Measurements from ENCODE around the gene PCDHGA7. TPM values are rescaled to one million over a fixed set of nuclear protein-coding genes. Genes with fewer than 3 reads are reported as not detected.

The PCDHGA7 gene
- total and polyA plus RNA-seq, 2 donors (not counting 3 experiments of a cell fraction or from before 2014, with no cell fraction given), result 0.84 to 1.8 TPM

- Histone ChIP-seq H3K4me2 (ENCODE audit: insufficient read depth, low read length) (no peak overlapping the region), H3K27me3 (ENCODE audit: control insufficient read depth in 2 of 2, insufficient read depth in 2 of 2, low read length in 2 of 2) (peaks cover 46 to 94% of the 10 kb centered on the region in 2 experiments), H4K20me1 (replicated peaks; ENCODE audit: control insufficient read depth, extremely low read depth, insufficient read depth, low read length) (no peaks in the 10 kb centered on the region), H2AFZ (ENCODE audit: low read depth, low read length) (no peak overlapping the region), H3K4me1 (ENCODE audit: control insufficient read depth, extremely low read depth, insufficient read depth, low read length) (peaks cover 14% of the 10 kb centered on the region), H3K9me1 (replicated peaks; ENCODE audit: control insufficient read depth, extremely low read depth, insufficient read depth, low read length) (no peaks in the 10 kb centered on the region), H3K9ac (replicated peaks; ENCODE audit: extremely low read depth, insufficient read depth, low read length) (no peak overlapping the region), H3K4me3 (replicated peaks in 1 of 3; ENCODE audit: insufficient read depth in 1 of 3, low read depth in 1 of 3, low read length in 3 of 3) (no peak overlapping the region), H3K27ac (ENCODE audit: insufficient read depth, low read depth, low read length) (no peak overlapping the region), H3K79me2 (ENCODE audit: control insufficient read depth, insufficient read depth, low read length) (no peaks in the 10 kb centered on the region), H3K9me3 (replicated peaks; ENCODE audit: control insufficient read depth, insufficient read depth, low read length) (peaks cover 8% of the 10 kb centered on the region), H3K36me3 (ENCODE audit: control insufficient read depth in 2 of 2, extremely low read depth in 1 of 2, insufficient read depth in 2 of 2, low read length in 2 of 2) (no peaks in the 10 kb centered on the region)
- POLR2A ChIA-PET, result no interaction called here
- dilution Hi-C loops (cut with MboI; ENCODE audit: extremely low pct_ligation_motif_present, low sequenced_read_pairs) (no loop called here), intact Hi-C loops (cut with micrococcal nuclease) (loop anchor here (5.0 kb wide), 1 partner anchor 51 kb away; the partner anchor contains the start of genes PCDHGA6 and PCDHGB3)
- no peak for FAIRE-seq
- no peak for DNase-seq (ENCODE audit: low read depth, low spot score)
- BruUV-seq (replicated peaks), result no TSS peak
- no peak for TF ChIP-seq GATA2 (IDR thresholded peaks at IDR 0.05; ENCODE audit: insufficient read depth, insufficient read length, low read depth, low read length)
- no peak for TF ChIP-seq CTCF (IDR thresholded peaks at IDR 0.05; ENCODE audit: extremely low read depth in 1 of 2, insufficient read depth in 1 of 2, low read depth in 1 of 2, low read length in 2 of 2)
- TF ChIP-seq MAX (IDR thresholded peaks at IDR 0.05; ENCODE audit: insufficient read depth, insufficient read length), result no peak
- no peak for TF ChIP-seq FOS (IDR thresholded peaks at IDR 0.05; ENCODE audit: borderline replicate concordance, insufficient read depth, low read length)
- TF ChIP-seq MYC (IDR thresholded peaks at IDR 0.05; ENCODE audit: low read depth, low read length), result no peak
- TF ChIP-seq POLR2A (IDR thresholded peaks at IDR 0.05; ENCODE audit: low read depth, low read length), result no peak
- TF ChIP-seq JUN (IDR thresholded peaks at IDR 0.05; ENCODE audit: borderline replicate concordance, insufficient read depth, insufficient read length, low read depth), result no peak
- no peak for TF ChIP-seq POLR2AphosphoS5 (IDR thresholded peaks at IDR 0.05; ENCODE audit: insufficient read depth, low read depth, low read length)
- TF ChIP-seq EZH2 (IDR thresholded peaks at IDR 0.05; ENCODE audit: borderline replicate concordance, low read depth, low read length, severe bottlenecking), result no peak
- CTCF ChIA-PET, result interaction anchor here (2.0 to 3.8 kb wide), 5 partner anchors 8 to 102 kb away, joined by 8 to 149 read pairs (median 10); partner anchors contain the start of genes PCDHGA10, PCDHGA12 and PCDHGB4
Measured at GRCh38 chr5:141422742-141423291, 40.3 kb downstream of the PCDHGA7 start.
